ENCODE data around the gene STK16. TPM values are rescaled to one million over a fixed set of nuclear protein-coding genes. Genes with fewer than 3 reads are reported as not detected.

The STK16 gene
- total RNA-seq, 1 donor from 2014 or later, result 31.0 TPM

DNA sequence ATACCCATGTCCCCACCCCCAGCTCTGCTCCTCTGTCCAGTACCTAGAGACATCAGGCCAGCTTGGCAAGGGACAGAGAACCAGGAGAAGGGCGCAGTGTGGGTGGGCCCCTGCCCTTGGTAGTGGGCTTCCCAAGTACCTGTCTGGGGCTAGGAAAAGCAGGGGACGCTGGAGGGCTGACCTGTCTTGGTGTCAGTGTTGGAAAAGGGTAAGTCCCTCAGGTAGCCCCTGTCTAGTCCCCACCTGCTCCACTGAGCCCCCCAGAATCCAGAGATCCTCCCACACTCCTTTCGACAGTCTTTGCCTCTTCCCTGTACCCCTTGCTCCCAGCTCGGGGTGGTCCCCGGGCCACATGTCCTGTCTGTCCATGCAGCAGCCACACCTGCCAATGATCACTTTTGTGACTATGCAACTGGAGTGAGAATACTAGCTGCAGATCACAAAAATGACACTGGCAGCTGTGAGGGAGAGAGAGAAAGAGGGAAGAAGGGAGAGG lies 48.5 kb downstream of the STK16 start:
- Mint-ChIP-seq H3K36me3 (ENCODE audit: low read depth) (no peaks in the 10 kb centered on the region), H3K27me3 (peaks cover 1% of the 10 kb centered on the region), H3K4me3 (peak overlapping the region; percentile 78), H3K9me3 (no peaks in the 10 kb centered on the region), H3K27ac (peak overlapping the region; percentile 65), H3K4me1 (peaks cover 20% of the 10 kb centered on the region)
- TF ChIP-seq, protein P1, sequence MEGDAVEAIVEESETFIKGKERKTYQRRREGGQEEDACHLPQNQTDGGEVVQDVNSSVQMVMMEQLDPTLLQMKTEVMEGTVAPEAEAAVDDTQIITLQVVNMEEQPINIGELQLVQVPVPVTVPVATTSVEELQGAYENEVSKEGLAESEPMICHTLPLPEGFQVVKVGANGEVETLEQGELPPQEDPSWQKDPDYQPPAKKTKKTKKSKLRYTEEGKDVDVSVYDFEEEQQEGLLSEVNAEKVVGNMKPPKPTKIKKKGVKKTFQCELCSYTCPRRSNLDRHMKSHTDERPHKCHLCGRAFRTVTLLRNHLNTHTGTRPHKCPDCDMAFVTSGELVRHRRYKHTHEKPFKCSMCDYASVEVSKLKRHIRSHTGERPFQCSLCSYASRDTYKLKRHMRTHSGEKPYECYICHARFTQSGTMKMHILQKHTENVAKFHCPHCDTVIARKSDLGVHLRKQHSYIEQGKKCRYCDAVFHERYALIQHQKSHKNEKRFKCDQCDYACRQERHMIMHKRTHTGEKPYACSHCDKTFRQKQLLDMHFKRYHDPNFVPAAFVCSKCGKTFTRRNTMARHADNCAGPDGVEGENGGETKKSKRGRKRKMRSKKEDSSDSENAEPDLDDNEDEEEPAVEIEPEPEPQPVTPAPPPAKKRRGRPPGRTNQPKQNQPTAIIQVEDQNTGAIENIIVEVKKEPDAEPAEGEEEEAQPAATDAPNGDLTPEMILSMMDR (IDR thresholded peaks at IDR 0.05), result no peak
- CTCF ChIA-PET, result interaction anchor here (1.0 to 6.2 kb wide), 11 partner anchors 13 to 135 kb away, joined by 3 to 155 read pairs (median 30); partner anchors contain the start of genes ABCB6, CNPPD1, DNAJB2 and GLB1L
- DNase-seq, result no peak
- ATAC-seq (ENCODE audit: low read depth), result no peak
- intact Hi-C loops (cut with micrococcal nuclease), result loop anchor here (1.0 to 2.0 kb wide), 5 partner anchors 14 to 95 kb away; partner anchors contain the start of genes ABCB6, ANKZF1, ATG9A and DNAJB2
- POLR2A ChIA-PET, result interaction anchor here (1.0 to 10.1 kb wide), 8 partner anchors 14 to 134 kb away, joined by 4 to 138 read pairs (median 16); partner anchors contain the start of genes CNPPD1, DNAJB2, TUBA4A and TUBA4B

GRCh38 chr2:219294356-219295351 lies 49.4 kb downstream of the STK16 start:
- CTCF ChIA-PET, result interaction anchor here (0.6 to 6.2 kb wide), 36 partner anchors 9 to 424 kb away, joined by 3 to 155 read pairs (median 5); partner anchors contain the start of genes ABCB6, ANKZF1, ATG9A and CNPPD1
- intact Hi-C loops (cut with micrococcal nuclease), result loop anchor here (1.0 to 5.0 kb wide), 9 partner anchors 15 to 442 kb away; partner anchors contain the start of genes ABCB6, ANKZF1, ATG9A and DNAJB2

DNA sequence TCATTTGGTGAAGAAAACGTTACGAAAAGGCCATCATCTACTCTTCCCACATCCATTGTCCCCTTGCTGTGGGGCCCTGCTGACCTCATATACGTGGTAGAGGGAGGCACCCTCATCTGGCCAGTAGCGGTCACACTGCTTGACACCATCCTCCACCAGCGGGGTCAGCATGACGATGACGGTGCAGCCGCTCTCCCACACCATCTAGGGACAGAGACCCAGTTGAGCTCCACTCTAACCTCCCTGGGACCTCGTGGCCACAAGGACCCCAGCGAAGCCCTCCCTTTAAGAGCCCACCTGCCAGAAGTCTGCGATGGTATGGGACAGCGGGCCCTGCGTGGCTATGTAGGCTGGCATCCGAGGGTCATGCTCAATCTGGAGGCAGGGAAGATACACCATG lies 50.9 kb downstream of the STK16 start:
- CTCF ChIA-PET, result interaction anchor here (1.3 to 6.2 kb wide), 9 partner anchors 15 to 138 kb away, joined by 3 to 155 read pairs (median 30); partner anchors contain the start of genes ABCB6, CNPPD1, DNAJB2 and GLB1L
- Mint-ChIP-seq H3K36me3 (ENCODE audit: low read depth) (no peaks in the 10 kb centered on the region), H3K4me3 (no peak overlapping the region), H3K9me3 (no peaks in the 10 kb centered on the region), H3K4me1 (peaks cover 24% of the 10 kb centered on the region), H3K27ac (no peak overlapping the region), H3K27me3 (peaks cover 11% of the 10 kb centered on the region)
- POLR2A ChIA-PET, result interaction anchor here (1.7 to 10.1 kb wide), 7 partner anchors 17 to 125 kb away, joined by 3 to 138 read pairs (median 26); partner anchors contain the start of genes CNPPD1, DNAJB2, GLB1L and STK16
- DNase-seq (no peak), ATAC-seq (ENCODE audit: low read depth) (no peak)
- intact Hi-C loops (cut with micrococcal nuclease), result loop anchor here (5.0 kb wide), 1 partner anchor 444 kb away; no protein-coding TSS in a partner anchor
- TF ChIP-seq, protein P1 (IDR thresholded peaks at IDR 0.05), result no peak

More at GRCh38 chr2:219294356-219295351, 49.4 kb downstream of the STK16 start:
- TF ChIP-seq, protein P1 (IDR thresholded peaks at IDR 0.05), result peak; percentile 64
- POLR2A ChIA-PET, result interaction anchor here (0.5 to 10.1 kb wide), 20 partner anchors 9 to 399 kb away, joined by 3 to 138 read pairs (median 8); partner anchors contain the start of genes ABCB6, ANKZF1, ATG9A and CNPPD1
- H3K4me3 Mint-ChIP-seq, result peak overlapping the region; percentile 78
- H3K27me3 Mint-ChIP-seq, result peaks cover 6% of the 10 kb centered on the region
- no peaks in the 10 kb centered on the region for H3K9me3 Mint-ChIP-seq
- ATAC-seq (ENCODE audit: low read depth) (peak; percentile 95), DNase-seq (peak; percentile 91)
- no peaks in the 10 kb centered on the region for H3K36me3 Mint-ChIP-seq (ENCODE audit: low read depth)
- H3K27ac Mint-ChIP-seq, result peak overlapping the region; percentile 65
- H3K4me1 Mint-ChIP-seq, result peaks cover 24% of the 10 kb centered on the region

- Mint-ChIP-seq H3K4me1 (peaks cover 24% of the 10 kb centered on the region), H3K27ac (no peak overlapping the region), H3K27me3 (peaks cover 17% of the 10 kb centered on the region), H3K36me3 (ENCODE audit: low read depth) (no peaks in the 10 kb centered on the region), H3K4me3 (no peak overlapping the region), H3K9me3 (no peaks in the 10 kb centered on the region)
- ChIA-PET CTCF (interaction anchor here (0.9 to 6.2 kb wide), 6 partner anchors 16 to 138 kb away, joined by 3 to 155 read pairs (median 5); partner anchors contain the start of genes ANKZF1, ATG9A, DNAJB2 and NHEJ1), POLR2A (interaction anchor here (1.9 to 10.1 kb wide), 3 partner anchors 17 to 126 kb away, joined by 10 to 138 read pairs (median 36); partner anchors contain the start of genes CNPPD1 and DNAJB2)
- no peak for ATAC-seq (ENCODE audit: low read depth)
- TF ChIP-seq, protein P1 (IDR thresholded peaks at IDR 0.05), result no peak
- no peak for DNase-seq
- intact Hi-C loops (cut with micrococcal nuclease), result loop anchor here (5.0 kb wide), 1 partner anchor 445 kb away; no protein-coding TSS in a partner anchor
These were observed 51.5 kb downstream of the STK16 start for GRCh38 chr2:219296631-219297391.
